Testis (tissue), 2 donors: Measurements from ENCODE around the gene PRKX.

ENCODE experiments used
- POLR2A ChIP-seq: fragments of 450-650 bp; IDR thresholded peaks from one replicate; pipeline ENCODE4 v1.6.1; 2017; ENCODE audit warnings: antibody characterized with exemption, mild to moderate bottlenecking, moderate library complexity
- TF ChIP-seq, protein P1 (sequence below), 3 experiments: fragments of 450-650 bp in 2 of 3; fragments of 200-600 bp in 1 of 3; sonication (generic) in 1 of 3; IDR thresholded peaks; one replicate each; pipeline ENCODE4 v1.5.1; 2016 to 2019; ENCODE audit warnings: antibody characterized with exemption in 3 of 3, mild to moderate bottlenecking in 2 of 3, moderate library complexity in 1 of 3

DNA sequence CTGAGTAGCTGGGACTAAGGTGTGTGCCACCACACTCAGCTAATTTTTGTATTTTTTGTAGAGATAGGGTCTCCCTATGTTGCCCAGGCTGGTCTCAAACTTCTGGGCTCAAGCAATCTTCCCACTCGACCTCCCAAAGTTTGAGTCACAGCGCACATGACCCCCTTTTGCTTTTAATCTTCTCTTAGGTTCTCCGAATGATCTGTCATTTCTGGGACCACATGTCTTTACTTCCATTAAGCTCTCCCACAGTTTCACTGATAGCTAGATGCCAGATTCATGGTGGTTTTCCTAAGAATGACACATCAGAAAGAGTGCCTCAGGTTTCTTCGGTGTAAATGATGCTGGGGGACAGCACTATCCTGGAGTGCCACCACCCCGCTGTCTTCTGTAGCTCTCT, 17.9 kb downstream of the PRKX start:
- no peak for TF ChIP-seq POLR2A
- TF ChIP-seq, protein P1, sequence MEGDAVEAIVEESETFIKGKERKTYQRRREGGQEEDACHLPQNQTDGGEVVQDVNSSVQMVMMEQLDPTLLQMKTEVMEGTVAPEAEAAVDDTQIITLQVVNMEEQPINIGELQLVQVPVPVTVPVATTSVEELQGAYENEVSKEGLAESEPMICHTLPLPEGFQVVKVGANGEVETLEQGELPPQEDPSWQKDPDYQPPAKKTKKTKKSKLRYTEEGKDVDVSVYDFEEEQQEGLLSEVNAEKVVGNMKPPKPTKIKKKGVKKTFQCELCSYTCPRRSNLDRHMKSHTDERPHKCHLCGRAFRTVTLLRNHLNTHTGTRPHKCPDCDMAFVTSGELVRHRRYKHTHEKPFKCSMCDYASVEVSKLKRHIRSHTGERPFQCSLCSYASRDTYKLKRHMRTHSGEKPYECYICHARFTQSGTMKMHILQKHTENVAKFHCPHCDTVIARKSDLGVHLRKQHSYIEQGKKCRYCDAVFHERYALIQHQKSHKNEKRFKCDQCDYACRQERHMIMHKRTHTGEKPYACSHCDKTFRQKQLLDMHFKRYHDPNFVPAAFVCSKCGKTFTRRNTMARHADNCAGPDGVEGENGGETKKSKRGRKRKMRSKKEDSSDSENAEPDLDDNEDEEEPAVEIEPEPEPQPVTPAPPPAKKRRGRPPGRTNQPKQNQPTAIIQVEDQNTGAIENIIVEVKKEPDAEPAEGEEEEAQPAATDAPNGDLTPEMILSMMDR (IDR thresholded peaks at IDR 0.05): no peak
